NT2/D1 (cell line): Measurements from ENCODE around the gene WDR35.

Experiments used
- SUZ12 ChIP-seq: IDR thresholded peaks from 2 replicates; pipeline ENCODE4 v1.6.1; 2011; ENCODE audit not compliant: insufficient read length, insufficient read depth; ENCODE audit errors: extremely low read depth
- YY1 ChIP-seq: IDR thresholded peaks from 2 replicates; pipeline ENCODE4 v1.6.1; 2011; ENCODE audit not compliant: insufficient read length, insufficient read depth

DNA sequence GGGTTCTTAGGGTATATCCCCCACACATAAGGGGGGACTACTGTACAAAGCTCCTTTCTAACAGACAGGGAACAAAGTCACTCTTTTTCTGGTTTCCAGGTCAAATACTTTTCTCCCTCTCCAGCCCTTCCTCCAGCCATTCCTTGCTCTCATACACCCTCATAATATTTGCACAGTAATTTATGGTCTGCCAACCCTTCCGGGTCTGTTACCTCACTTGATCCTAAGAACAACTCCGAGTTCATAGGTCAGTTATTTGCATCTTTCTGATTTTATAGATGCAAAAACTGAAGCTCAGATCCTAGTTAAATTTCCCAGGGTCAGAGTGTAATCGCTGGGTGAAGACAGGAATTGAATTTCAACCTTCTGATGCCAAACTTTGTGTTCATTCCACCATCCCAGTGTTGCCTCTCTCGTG, 37.4 kb upstream of the WDR35 start:
- TF ChIP-seq YY1 (no peak), SUZ12 (no peak)
